HCT116 (cell line): Measurements from ENCODE around the gene LRRC9. TPM values are rescaled to one million over a fixed set of nuclear protein-coding genes. Genes with fewer than 3 reads are reported as not detected.

Experiments used
- ATAC-seq: fragments of 200-7000 bp; cut with Tn5 transposase; 2 replicates; pipeline ENCODE4 v1.9.1; 2020; ENCODE audit warnings: mild to moderate bottlenecking, moderate library complexity
- BruUV-seq: library from RNA; stranded (reverse); fragments of 400-500 nt; replicated peaks from 2 replicates; lab custom pipeline; 2021; lab: Mats Ljungman, UMichigan
- CTCF ChIA-PET: fragments of 300-600 bp; sonication (Branson Sonifier 250); formaldehyde crosslinking; loops from one replicate; lab custom pipeline; 2021; ENCODE audit warnings: antibody characterized with exemption; lab: Charles Lee
- POLR2A ChIA-PET: fragments of 300-600, 350-600 bp; sonication (Branson Sonifier 250); formaldehyde crosslinking; loops from one replicate; lab custom pipeline; 2021; ENCODE audit warnings: antibody characterized with exemption; lab: Charles Lee
- RAD21 ChIA-PET, 2 experiments: fragments of 300-600 bp; sonication (Branson Sonifier 250); formaldehyde crosslinking; loops; one replicate each; lab custom pipeline; 2023; ENCODE audit warnings: low total read pairs in 2 of 2; ENCODE audit not compliant: uncharacterized antibody in 2 of 2, unreplicated experiment in 2 of 2, low non-redundant PET in 1 of 2; lab: Charles Lee
- DNase-seq: peaks from one replicate; pipeline ENCODE4 v3.0.0-alpha.2; 2010; ENCODE audit warnings: low read depth, low spot score
- H2AFZ ChIP-seq: fragments of 200-600 bp; shearing (Covaris generic), sonication (generic); 2 replicates; pipeline ENCODE4 v1.6.1; 2017; ENCODE audit warnings: low read depth, mixed run types, mixed read lengths, antibody characterized with exemption, low read length; ENCODE audit not compliant: poor library complexity, severe bottlenecking
- H3K27ac ChIP-seq: 2 replicates; pipeline ENCODE4 v1.5.1; 2012; ENCODE audit warnings: low read depth, low read length
- H3K27me3 ChIP-seq: fragments of 200-600 bp; sonication (generic); 2 replicates; pipeline ENCODE4 v1.6.1; 2016; ENCODE audit warnings: mixed run types, low read length, mixed read lengths; ENCODE audit not compliant: insufficient read depth
- H3K36me3 ChIP-seq, 2 experiments: fragments of 200-500 bp in 1 of 2; fragments of 200-600 bp in 1 of 2; sonication (Bioruptor generic) in 1 of 2; sonication (generic) in 1 of 2; 2 replicates each; pipeline versions ENCODE4 v1.5.1 to v1.6.1; 2014 to 2016; ENCODE audit warnings: low read length in 2 of 2, inconsistent platforms in 1 of 2, mixed read lengths in 1 of 2, mixed run types in 1 of 2; ENCODE audit not compliant: insufficient read depth in 2 of 2, control insufficient read depth in 1 of 2
- H3K4me1 ChIP-seq, 2 experiments: fragments of 200-600 bp in 1 of 2; sonication (generic) in 1 of 2; 2 replicates each; pipeline versions ENCODE4 v1.5.1 to v1.6.1; 2012 to 2017; ENCODE audit warnings: low read length in 2 of 2, inconsistent platforms in 1 of 2, mild to moderate bottlenecking in 1 of 2, mixed read lengths in 1 of 2, mixed run types in 1 of 2, moderate library complexity in 1 of 2; ENCODE audit not compliant: insufficient read depth in 2 of 2, control insufficient read depth in 1 of 2
- H3K4me2 ChIP-seq: fragments of 200-600 bp; sonication (generic); 2 replicates; pipeline ENCODE4 v1.6.1; 2017; ENCODE audit warnings: mixed run types, low read length, mixed read lengths
- H3K4me3 ChIP-seq, 2 experiments: fragments of 200-600 bp in 1 of 2; sonication (generic) in 1 of 2; replicated peaks in 1 of 2; 2 replicates each; pipeline ENCODE4 v1.5.1; 2011 to 2016; ENCODE audit warnings: low read length in 2 of 2, control low read depth in 1 of 2, low read depth in 1 of 2, mild to moderate bottlenecking in 1 of 2, mixed read lengths in 1 of 2, mixed run types in 1 of 2
- H3K79me2 ChIP-seq: fragments of 200-600 bp; sonication (generic); 2 replicates; pipeline ENCODE4 v1.6.1; 2017; ENCODE audit warnings: mild to moderate bottlenecking, mixed run types, low read length, moderate library complexity, mixed read lengths; ENCODE audit not compliant: insufficient read depth
- H3K9ac ChIP-seq: fragments of 200-600 bp; sonication (generic); 2 replicates; pipeline ENCODE4 v1.6.1; 2016; ENCODE audit warnings: low read length, mixed read lengths
- H3K9me2 ChIP-seq: fragments of 200-600 bp; sonication (generic), shearing (Covaris generic); 2 replicates; pipeline ENCODE4 v1.6.1; 2017; ENCODE audit warnings: mixed run types, mild to moderate bottlenecking, moderate library complexity; ENCODE audit not compliant: insufficient read depth
- H3K9me3 ChIP-seq, 2 experiments: fragments of 200-500 bp in 1 of 2; fragments of 200-600 bp in 1 of 2; sonication (Bioruptor generic) in 1 of 2; sonication (generic) in 1 of 2; 2 replicates each; pipeline ENCODE4 v1.6.1; 2014 to 2017; ENCODE audit warnings: low read length in 2 of 2, mixed read lengths in 2 of 2, inconsistent platforms in 1 of 2, low read depth in 1 of 2, mild to moderate bottlenecking in 1 of 2, mixed run types in 1 of 2, moderate library complexity in 1 of 2; ENCODE audit not compliant: control insufficient read depth in 1 of 2, insufficient read depth in 1 of 2
- H4K20me1 ChIP-seq: fragments of 200-600 bp; sonication (generic), shearing (Covaris generic); 2 replicates; pipeline ENCODE4 v1.6.1; 2017; ENCODE audit warnings: mixed run types, mild to moderate bottlenecking, moderate library complexity; ENCODE audit not compliant: insufficient read depth
- ATF3 ChIP-seq: IDR thresholded peaks from 2 replicates; pipeline ENCODE4 v1.6.1; 2012
- CBX3 ChIP-seq: IDR thresholded peaks from 2 replicates; pipeline ENCODE4 v1.6.1; 2012; ENCODE audit warnings: low read depth
- CTCF ChIP-seq, 3 experiments: fragments of 200-600 bp in 1 of 3; sonication (generic) in 1 of 3; IDR thresholded peaks in 2 of 3; conservative IDR thresholded peaks in 1 of 3; 2 replicates each; pipeline ENCODE4 v1.5.1; 2012 to 2017; ENCODE audit warnings: low read depth in 2 of 3, low read length in 2 of 3, antibody characterized with exemption in 1 of 3, borderline replicate concordance in 1 of 3, control low read depth in 1 of 3, mild to moderate bottlenecking in 1 of 3, mixed read lengths in 1 of 3, mixed run types in 1 of 3, moderate library complexity in 1 of 3; ENCODE audit not compliant: insufficient read depth in 1 of 3
- EGR1 ChIP-seq: IDR thresholded peaks from 2 replicates; pipeline ENCODE4 v1.6.1; 2012; ENCODE audit warnings: low read depth
- ELF1 ChIP-seq: IDR thresholded peaks from 2 replicates; pipeline ENCODE4 v1.6.1; 2012; ENCODE audit warnings: low read depth, borderline replicate concordance
- EZH2phosphoT487 ChIP-seq: fragments of 200-600 bp; IDR thresholded peaks from 2 replicates; pipeline ENCODE4 v1.6.1; 2018; ENCODE audit warnings: antibody characterized with exemption, borderline replicate concordance
- FOSL1 ChIP-seq: IDR thresholded peaks from 2 replicates; pipeline ENCODE4 v1.6.1; 2012; ENCODE audit warnings: low read depth
- JUND ChIP-seq: IDR thresholded peaks from 2 replicates; pipeline ENCODE4 v1.6.1; 2012
- POLR2AphosphoS5 ChIP-seq: IDR thresholded peaks from 2 replicates; pipeline ENCODE4 v1.6.1; 2011; ENCODE audit warnings: mild to moderate bottlenecking, low read depth, low read length, moderate library complexity
- RAD21 ChIP-seq: IDR thresholded peaks from 2 replicates; pipeline ENCODE4 v1.6.1; 2012; ENCODE audit warnings: low read depth, mild to moderate bottlenecking
- REST ChIP-seq: IDR thresholded peaks from 2 replicates; pipeline ENCODE4 v1.6.1; 2012; ENCODE audit warnings: low read depth
- SP1 ChIP-seq: IDR thresholded peaks from 2 replicates; pipeline ENCODE4 v1.6.1; 2012; ENCODE audit warnings: low read depth
- SRF ChIP-seq: IDR thresholded peaks from 2 replicates; pipeline ENCODE4 v1.6.1; 2012; ENCODE audit warnings: low read depth
- TCF7L2 ChIP-seq: IDR thresholded peaks from 2 replicates; pipeline ENCODE4 v1.7.0; 2011; ENCODE audit warnings: borderline replicate concordance, inconsistent platforms; ENCODE audit not compliant: insufficient read depth, insufficient read length; ENCODE audit errors: extremely low read depth
- YY1 ChIP-seq: IDR thresholded peaks from 2 replicates; pipeline ENCODE4 v1.6.1; 2011; ENCODE audit warnings: low read length, low read depth, moderate library complexity, mild to moderate bottlenecking; ENCODE audit not compliant: insufficient replicate concordance; ENCODE audit errors: extremely low read depth
- ZBTB33 ChIP-seq: IDR thresholded peaks from 2 replicates; pipeline ENCODE4 v1.6.1; 2011; ENCODE audit warnings: mild to moderate bottlenecking, low read length, moderate library complexity; ENCODE audit not compliant: insufficient replicate concordance; ENCODE audit errors: extremely low read depth
- ZFX ChIP-seq: fragments of 450-650 bp; IDR thresholded peaks from 2 replicates; pipeline ENCODE4 v1.6.1; 2017
- intact Hi-C: fragments of 100-400 bp; cut with micrococcal nuclease; formaldehyde crosslinking; loops from 2 replicates; pipeline ENCODE4 v1.10.0; 2022
- total RNA-seq: library from RNA; stranded (reverse); gene quantifications from one replicate; pipeline ENCODE4 v1.2.1, GENCODE V29; 2021; ENCODE audit not compliant: unreplicated experiment

Gene LRRC9
- total RNA-seq, 1 experiment from 2014 or later: not detected

GRCh38 chr14:60101786-60102185, 181.8 kb downstream of the LRRC9 start:
- no TSS peak for BruUV-seq
- no peak overlapping the region for H3K4me2 ChIP-seq
- DNase-seq (no peak), ATAC-seq (no peak)
- H3K79me2 ChIP-seq: peaks cover 96% of the 10 kb centered on the region
- H3K9me2 ChIP-seq: no peaks in the 10 kb centered on the region
- intact Hi-C loops: no loop called here
- H3K4me3 ChIP-seq: no peak overlapping the region
- no peak overlapping the region for H3K27ac ChIP-seq
- H4K20me1 ChIP-seq: no peaks in the 10 kb centered on the region
- H2AFZ ChIP-seq: no peak overlapping the region
- H3K9me3 ChIP-seq: no peaks in the 10 kb centered on the region
- no peak overlapping the region for H3K9ac ChIP-seq
- ChIA-PET POLR2A (no interaction called here), RAD21 (no interaction called here), CTCF (no interaction called here)
- H3K36me3 ChIP-seq: peaks cover 0 to 11% of the 10 kb centered on the region in 2 experiments; a peak in 2 of 4 replicates
- H3K27me3 ChIP-seq: no peaks in the 10 kb centered on the region
- no peaks in the 10 kb centered on the region for H3K4me1 ChIP-seq
- TF ChIP-seq FOSL1 (no peak), ZFX (no peak), ELF1 (no peak), EZH2phosphoT487 (no peak), REST (no peak), CTCF (IDR thresholded peaks at IDR 0.05 in 2 of 3, conservative IDR thresholded peaks at IDR 0.05 in 1 of 3; ENCODE audit: borderline replicate concordance in 1 of 3, insufficient read depth in 1 of 3, low read depth in 2 of 3, low read length in 2 of 3) (no peak), EGR1 (no peak), RAD21 (no peak), TCF7L2 (no peak), ATF3 (no peak), CBX3 (no peak), JUND (no peak), SRF (no peak), POLR2AphosphoS5 (no peak), SP1 (no peak), ZBTB33 (no peak), YY1 (no peak)
- TF ChIP-seq, all 23 proteins: peak for 0
